GM06990 (cell line): ENCODE results near the gene DNAJB8.

Experiments
- DNase-seq: peaks from one replicate; pipeline ENCODE4 v3.0.0-alpha.2; 2011; ENCODE audit not compliant: insufficient read length; ENCODE audit errors: extremely low read depth
- H3K27me3 ChIP-seq: replicated peaks from 2 replicates; pipeline ENCODE4 v1.6.0; 2011; ENCODE audit warnings: low read length; ENCODE audit not compliant: control insufficient read depth, insufficient read depth
- H3K36me3 ChIP-seq: 2 replicates; pipeline ENCODE4 v1.5.1; 2011; ENCODE audit warnings: low read length; ENCODE audit not compliant: control insufficient read depth, insufficient read depth
- H3K4me3 ChIP-seq: replicated peaks from 2 replicates; pipeline ENCODE4 v1.5.1; 2011; ENCODE audit warnings: low read depth, mild to moderate bottlenecking, control low read depth, low read length
- CTCF ChIP-seq: IDR thresholded peaks from 2 replicates; pipeline ENCODE4 v1.5.1; 2011; ENCODE audit warnings: low read length, control low read depth, mild to moderate bottlenecking, inconsistent platforms; ENCODE audit not compliant: insufficient read depth, poor library complexity, severe bottlenecking

DNAJB8 gene

GRCh38 chr3:128485282-128486204 lies 18.9 kb upstream of the DNAJB8 start:
- Histone ChIP-seq H3K36me3 (no peaks in the 10 kb centered on the region), H3K27me3 (peaks cover 6% of the 10 kb centered on the region), H3K4me3 (no peak overlapping the region)
- no peak for TF ChIP-seq CTCF
- DNase-seq = no peak

GRCh38 chr3:128484404-128485281 lies 18.0 kb upstream of the DNAJB8 start:
- H3K4me3 ChIP-seq = no peak overlapping the region
- H3K36me3 ChIP-seq = no peaks in the 10 kb centered on the region
- H3K27me3 ChIP-seq = peaks cover 4% of the 10 kb centered on the region
- no peak for TF ChIP-seq CTCF
- no peak for DNase-seq

GRCh38 chr3:128483657-128484403 lies 17.1 kb upstream of the DNAJB8 start:
- Histone ChIP-seq H3K4me3 (no peak overlapping the region), H3K27me3 (peaks cover 4% of the 10 kb centered on the region), H3K36me3 (no peaks in the 10 kb centered on the region)
- no peak for TF ChIP-seq CTCF
- no peak for DNase-seq

GRCh38 chr3:128482666-128483656 lies 16.3 kb upstream of the DNAJB8 start:
- Histone ChIP-seq H3K27me3 (peaks cover 4% of the 10 kb centered on the region), H3K36me3 (no peaks in the 10 kb centered on the region), H3K4me3 (no peak overlapping the region)
- no peak for DNase-seq
- no peak for TF ChIP-seq CTCF
